Stimulated activated CD4-positive, alpha-beta T cell treated with anti-CD3 and anti-CD28 coated beads, Interleukin-15, amount 100 ng/mL, for 1 hour (primary cell): ENCODE results near the gene SMOC2.

Source experiments
- DNase-seq, 2 donors: peaks; one replicate each; pipeline ENCODE4 v3.0.0-alpha.2; 2020; ENCODE audit warnings: low read depth in 1 of 2, low spot score in 1 of 2

Gene SMOC2

DNA sequence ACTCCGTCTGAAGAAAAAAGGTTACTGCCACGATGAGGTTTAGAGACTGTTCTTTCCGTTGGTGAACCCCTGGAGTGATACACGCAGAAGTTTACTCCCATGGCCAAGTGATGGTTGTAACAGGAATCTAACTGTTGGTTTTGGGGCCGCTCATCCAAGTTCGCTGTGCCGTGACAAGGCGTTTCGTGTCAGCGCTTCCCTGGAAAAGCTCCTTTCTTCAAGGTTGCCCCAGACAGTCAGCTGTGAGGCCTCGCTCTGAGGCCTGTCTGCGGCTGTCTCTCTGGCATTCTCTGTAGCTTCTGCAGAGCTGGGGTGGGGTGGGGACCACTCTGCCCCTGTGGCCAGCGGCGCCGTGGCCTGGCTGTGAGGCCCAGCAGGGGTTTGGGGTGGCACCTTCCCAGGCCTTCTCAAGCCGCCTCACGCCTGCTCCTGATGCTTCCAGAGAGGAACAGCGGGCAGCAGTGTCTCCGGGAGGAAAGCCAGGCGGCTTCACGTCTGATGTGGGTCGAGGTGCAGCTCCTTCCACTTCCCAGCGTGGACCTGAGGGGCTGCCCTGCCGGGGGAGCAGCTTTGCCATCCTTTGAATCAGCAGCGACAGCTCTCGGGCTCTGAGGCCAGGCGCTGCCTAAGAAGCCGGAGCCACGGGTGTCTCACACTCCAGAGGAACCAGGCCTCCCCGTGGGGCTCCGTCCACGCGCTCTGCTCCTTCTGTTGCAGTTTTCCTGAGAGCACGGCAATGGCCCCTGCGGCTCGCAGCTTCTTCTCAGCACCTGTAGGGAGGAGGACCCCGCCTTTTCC is 76.2 kb downstream of the SMOC2 start:
- no peak for DNase-seq

GRCh38 chr6:168517742-168518347 is 76.9 kb downstream of the SMOC2 start:
- DNase-seq: no peak

- no peak for DNase-seq
Observed at GRCh38 chr6:168518348-168518745, 77.4 kb downstream of the SMOC2 start.

GRCh38 chr6:168518867-168519266 is 77.9 kb downstream of the SMOC2 start:
- DNase-seq: no peak

DNA sequence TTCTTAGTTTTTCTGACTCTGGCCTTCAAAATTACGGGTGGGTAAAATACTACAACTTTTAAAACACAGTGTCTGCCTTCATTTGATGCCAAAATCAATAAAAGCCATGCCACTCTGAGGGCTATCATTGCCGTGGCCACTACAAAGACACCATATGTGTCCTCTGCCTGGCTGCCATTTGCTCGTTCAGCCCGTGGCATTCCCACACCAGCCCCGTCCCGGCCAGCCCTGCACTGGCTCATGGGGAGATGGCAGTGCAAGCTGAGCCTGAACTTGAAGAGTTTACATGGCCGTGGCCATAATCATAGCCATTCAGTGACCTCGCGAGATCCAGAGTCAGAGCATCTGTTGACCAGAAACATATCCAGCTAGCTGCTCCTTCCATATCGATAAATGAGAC is 79.2 kb downstream of the SMOC2 start:
- no peak for DNase-seq

DNA sequence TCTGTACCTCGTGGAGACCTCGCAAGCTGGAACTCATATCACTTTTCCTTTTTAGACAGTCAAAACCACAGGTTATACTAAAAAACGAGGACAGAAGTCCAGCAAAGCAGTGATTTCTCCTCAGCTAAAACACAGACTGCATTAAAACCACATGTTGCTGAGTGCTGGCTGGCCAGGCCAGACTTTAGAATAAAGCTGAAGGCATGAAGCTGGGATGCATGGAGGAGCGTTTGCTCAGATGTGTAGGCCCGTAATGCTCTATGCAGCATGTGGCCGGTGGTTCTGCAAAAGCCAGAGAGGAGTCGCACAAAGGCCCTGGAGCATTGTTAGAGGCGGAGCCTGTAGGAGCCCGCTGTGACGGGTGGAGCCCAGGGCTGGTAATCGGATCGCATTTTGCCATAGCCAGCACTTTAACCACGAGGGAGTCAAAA is 83.6 kb downstream of the SMOC2 start:
- no peak for DNase-seq

GRCh38 chr6:168525114-168525513 is 84.1 kb downstream of the SMOC2 start:
- DNase-seq: no peak

DNA sequence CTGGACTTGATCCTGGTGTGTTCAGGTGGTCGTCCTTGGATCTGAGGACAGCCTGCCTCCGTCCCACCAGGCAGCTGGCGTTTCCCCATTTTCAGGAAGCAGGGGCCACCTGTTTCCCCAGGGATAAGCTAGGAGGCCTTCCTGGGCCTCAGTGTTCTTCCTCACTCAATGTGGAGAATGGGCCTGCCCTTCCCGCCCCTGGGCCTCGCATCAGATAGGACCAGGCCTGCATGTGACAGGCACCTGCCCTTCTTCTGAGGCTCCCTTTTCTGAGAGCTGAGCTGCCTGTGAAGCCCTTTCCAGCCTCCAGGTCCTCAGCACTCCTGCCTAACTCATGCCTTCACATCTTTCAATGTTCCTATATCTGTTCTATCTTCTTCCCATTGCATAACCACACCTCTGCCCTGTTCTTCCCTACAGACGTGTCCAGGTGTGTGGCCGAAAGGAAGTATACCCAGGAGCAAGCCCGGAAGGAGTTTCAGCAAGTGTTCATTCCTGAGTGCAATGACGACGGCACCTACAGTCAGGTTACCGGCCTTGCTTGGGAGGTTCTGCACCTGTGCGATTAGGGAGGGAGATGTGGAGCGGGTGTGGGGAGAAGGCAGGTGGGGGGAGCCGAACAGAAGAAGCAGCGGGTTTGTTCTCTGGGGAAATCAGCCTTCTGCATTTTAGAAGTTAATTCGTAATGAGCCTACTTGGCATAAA is 85.1 kb downstream of the SMOC2 start:
- DNase-seq: no peak

DNA sequence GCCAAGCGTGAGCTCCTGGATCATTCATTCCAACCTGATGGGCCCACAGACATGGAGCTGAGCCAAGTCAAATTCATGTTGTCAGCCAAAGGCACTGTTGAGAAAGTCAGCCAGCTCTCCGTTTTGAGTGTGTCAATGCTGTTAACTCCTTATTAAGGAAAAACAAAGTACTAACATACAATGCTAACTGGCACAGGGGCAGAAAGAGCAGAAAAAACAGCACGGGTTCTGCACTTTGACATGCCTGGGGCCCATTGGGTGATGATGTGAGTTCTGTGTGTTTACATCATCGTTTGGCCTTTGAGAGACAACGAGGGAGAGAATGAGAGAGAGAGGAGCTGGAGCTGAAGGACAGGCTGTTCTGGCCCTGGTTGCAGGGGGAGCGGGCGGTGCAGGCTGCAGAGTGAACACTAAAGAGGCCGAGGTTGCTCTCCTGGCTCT is 85.9 kb downstream of the SMOC2 start:
- no peak for DNase-seq

DNA sequence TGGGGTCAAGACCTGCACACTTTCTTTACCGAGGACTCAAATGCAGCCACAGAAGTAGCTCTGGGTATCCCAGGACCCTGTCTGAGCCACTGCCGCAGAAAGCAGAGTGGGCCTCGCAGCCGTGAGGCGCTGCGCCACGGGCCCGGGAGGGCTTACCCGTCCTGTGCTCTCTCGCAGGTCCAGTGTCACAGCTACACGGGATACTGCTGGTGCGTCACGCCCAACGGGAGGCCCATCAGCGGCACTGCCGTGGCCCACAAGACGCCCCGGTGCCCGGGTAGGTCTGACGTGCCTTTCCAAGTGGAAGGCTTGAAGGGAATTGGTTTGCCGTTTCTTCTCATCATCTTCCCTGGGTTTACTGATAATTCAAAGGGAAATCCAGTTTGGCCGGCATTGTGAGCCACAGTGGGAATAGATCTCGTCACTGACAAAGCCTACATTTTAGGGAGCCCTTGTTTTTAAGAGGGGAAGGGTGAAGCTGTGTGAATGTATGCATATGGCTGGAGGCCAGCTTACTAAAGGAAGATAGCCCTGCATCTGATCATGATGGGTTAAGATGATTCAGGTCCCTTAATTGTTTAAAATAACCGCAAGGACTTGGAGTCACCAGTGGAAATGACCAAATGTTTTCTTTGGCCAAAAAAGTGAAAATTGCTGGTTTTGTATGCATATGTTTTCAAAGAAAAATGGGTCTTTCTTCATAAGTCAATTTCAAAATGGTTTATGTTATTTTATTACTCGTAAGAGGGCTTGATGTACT is 86.6 kb downstream of the SMOC2 start:
- DNase-seq: no peak

GRCh38 chr6:168528474-168529095 is 87.6 kb downstream of the SMOC2 start:
- DNase-seq: no peak

DNA sequence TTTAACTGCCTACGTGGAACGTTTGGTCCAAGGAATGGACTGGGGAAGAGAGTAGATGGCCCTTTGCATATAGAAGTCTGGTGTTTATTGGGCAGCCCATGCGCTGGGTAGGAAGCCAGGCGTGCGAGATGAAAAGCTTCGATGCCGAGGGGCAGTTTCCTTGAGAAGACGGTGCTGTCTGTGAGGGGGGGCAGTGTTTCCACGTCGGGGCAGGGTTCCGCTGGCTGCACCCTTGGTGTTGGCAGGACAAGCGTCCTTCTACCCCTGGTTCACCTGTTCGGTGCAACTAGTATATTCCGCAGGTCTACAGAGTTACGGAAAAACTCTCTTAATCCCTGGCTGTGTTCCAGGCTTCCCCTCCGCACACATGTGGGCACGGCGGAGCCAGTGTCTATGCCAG is 88.2 kb downstream of the SMOC2 start:
- DNase-seq: no peak

- no peak for DNase-seq
Observed at GRCh38 chr6:168530653-168531071, 89.7 kb downstream of the SMOC2 start.

- no peak for DNase-seq
Observed at GRCh38 chr6:168532070-168532469, 91.1 kb downstream of the SMOC2 start.

DNA sequence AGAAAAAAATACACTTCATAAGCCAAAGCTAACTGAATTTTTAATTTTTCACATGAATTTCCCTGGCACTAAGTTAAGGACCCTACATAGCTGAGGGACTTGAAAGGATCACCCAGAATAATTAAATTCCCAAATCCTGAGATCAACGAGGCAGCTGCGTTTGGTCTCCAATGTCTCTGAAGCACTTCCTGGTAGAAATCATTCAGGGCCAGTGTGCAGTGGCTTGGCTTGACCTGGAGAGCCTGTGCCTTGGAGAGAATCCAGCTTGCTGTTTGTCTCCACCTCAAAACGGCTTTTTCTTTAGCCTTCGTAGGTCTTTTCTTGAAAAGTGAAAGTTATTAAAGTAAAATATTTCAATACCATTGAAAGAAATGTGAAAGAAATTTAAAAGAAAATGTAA is 92.4 kb downstream of the SMOC2 start:
- no peak for DNase-seq

DNA sequence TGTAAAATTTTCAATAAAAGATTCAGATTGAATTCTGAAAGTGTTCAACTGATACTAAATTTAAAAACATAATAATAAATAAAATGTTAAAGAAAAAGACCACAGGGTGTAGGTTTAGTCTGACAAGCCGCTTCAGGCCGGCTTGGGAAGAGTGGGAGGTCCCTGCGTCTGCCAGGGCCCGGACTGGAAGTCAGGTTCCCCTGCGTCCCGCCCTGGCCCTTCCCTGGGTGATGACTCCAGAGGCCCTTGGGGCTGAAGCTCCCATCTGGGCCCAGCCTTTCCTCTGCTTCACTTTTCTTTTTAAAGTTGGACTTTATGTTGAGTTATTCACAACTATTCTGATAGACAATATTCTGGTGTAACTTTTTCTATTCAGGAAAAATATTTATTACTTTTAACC is 93.3 kb downstream of the SMOC2 start:
- DNase-seq: no peak

DNA sequence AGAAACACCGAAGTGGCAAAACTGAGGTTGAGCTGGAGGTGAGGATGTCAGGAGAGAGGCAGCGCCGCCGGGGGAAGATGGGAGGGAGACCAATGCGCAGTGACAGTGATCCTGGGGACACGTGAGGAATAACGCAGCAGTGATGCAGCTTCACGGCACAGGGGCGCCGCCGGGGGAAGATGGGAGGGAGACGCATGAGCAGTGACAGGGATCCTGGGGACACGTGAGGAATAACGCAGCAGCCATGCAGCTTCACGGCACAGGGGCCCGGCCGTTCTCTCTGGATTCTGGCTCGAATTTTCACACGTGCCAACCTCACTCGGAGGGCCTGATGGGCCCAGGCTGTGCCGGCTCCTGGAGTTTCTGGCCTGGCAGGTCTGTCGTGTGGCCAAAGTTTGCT is 94.7 kb downstream of the SMOC2 start:
- no peak for DNase-seq

- no peak for DNase-seq
Observed at GRCh38 chr6:168536196-168536595, 95.2 kb downstream of the SMOC2 start.

DNA sequence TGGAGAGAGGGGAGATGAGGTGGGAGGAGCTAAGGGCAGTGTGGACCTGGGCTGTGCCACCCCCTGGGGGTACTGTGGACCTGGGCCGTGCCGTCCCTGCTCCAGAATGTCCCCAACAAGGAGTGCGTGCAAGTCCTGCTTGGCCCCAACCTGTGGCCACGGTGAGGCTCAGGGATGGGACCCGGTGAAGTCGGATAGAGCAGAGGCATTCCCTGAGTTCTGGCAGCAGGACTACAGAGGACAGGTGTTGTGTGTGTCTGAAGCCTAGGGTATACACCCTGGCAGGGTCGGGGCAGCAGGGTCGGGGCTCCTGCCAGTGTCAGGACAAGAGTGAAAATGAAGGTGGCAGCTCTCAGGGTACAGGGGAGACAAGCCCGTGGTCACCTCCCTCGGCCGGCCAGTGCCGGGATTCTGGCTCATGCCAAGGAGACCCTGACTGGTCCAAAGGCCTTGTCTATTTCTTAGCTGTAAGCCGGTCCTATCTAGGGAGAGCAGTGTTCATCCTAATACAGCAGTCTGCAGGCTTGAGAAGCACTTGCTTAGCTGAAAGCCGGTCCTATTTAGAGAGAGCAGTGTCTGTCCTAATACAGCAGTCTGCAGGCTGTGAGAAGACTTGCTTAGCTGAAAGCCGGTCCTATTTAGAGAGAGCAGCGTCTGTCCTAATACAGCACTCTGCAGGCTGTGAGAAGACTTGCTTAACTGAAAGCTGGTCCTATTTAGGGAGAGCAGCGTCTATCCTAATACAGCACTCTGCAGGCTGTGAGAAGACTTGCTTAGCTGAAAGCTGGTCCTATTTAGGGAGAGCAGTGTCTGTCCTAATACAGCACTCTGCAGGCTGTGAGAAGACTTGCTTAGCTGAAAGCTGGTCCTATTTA is 95.9 kb downstream of the SMOC2 start:
- DNase-seq: no peak

DNA sequence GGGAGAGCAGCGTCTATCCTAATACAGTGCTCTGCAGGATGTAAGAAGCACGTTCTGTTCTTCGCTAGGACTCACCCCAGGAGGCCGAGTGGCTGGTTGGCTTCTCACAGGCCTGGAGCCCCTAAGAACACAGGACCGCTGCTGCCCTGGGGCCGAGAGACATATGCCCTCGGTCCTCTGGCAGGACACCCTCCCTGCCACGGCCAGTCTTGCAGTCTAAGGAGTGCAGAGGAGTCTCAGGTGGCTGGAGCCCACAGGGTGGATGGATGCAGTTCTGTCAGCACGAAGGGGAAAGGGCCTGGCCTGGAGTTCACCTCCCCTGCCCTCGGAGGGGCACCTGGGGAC is 96.5 kb downstream of the SMOC2 start:
- no peak for DNase-seq
